C4-2B (cell line): ENCODE results near the gene FAF1.

Experiments
- H3K27ac ChIP-seq: fragments of 450-650 bp; 2 replicates; pipeline ENCODE4 v1.5.1; 2017
- ZFX ChIP-seq: fragments of 450-650 bp; IDR thresholded peaks from 2 replicates; pipeline ENCODE4 v1.6.1; 2017
- TF ChIP-seq, protein P1 (sequence below): fragments of 450-650 bp; conservative IDR thresholded peaks from 2 replicates; pipeline ENCODE4 v1.5.1; 2017; ENCODE audit warnings: mild to moderate bottlenecking

The FAF1 gene

DNA sequence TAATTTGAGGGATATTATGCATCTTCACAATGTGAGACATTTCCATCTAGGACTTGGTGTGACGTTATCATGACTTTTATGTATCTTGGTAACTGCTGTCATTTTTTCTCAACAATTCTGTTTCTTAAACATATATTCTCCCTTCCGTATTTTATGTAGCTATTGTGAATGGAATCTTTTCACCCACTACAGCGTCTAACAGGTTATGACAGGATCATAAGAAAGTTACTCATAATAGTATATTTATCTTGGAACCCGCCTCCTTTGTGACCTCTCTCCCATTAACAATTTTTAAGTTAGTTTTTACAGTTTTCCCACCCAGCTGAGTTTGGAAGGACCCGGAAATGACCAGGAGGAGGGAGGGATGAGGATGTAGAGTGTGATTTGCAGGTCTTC is 530.1 kb downstream of the FAF1 start:
- H3K27ac ChIP-seq: no peak overlapping the region
- TF ChIP-seq, protein P1, sequence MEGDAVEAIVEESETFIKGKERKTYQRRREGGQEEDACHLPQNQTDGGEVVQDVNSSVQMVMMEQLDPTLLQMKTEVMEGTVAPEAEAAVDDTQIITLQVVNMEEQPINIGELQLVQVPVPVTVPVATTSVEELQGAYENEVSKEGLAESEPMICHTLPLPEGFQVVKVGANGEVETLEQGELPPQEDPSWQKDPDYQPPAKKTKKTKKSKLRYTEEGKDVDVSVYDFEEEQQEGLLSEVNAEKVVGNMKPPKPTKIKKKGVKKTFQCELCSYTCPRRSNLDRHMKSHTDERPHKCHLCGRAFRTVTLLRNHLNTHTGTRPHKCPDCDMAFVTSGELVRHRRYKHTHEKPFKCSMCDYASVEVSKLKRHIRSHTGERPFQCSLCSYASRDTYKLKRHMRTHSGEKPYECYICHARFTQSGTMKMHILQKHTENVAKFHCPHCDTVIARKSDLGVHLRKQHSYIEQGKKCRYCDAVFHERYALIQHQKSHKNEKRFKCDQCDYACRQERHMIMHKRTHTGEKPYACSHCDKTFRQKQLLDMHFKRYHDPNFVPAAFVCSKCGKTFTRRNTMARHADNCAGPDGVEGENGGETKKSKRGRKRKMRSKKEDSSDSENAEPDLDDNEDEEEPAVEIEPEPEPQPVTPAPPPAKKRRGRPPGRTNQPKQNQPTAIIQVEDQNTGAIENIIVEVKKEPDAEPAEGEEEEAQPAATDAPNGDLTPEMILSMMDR: no peak
- TF ChIP-seq ZFX: no peak

DNA sequence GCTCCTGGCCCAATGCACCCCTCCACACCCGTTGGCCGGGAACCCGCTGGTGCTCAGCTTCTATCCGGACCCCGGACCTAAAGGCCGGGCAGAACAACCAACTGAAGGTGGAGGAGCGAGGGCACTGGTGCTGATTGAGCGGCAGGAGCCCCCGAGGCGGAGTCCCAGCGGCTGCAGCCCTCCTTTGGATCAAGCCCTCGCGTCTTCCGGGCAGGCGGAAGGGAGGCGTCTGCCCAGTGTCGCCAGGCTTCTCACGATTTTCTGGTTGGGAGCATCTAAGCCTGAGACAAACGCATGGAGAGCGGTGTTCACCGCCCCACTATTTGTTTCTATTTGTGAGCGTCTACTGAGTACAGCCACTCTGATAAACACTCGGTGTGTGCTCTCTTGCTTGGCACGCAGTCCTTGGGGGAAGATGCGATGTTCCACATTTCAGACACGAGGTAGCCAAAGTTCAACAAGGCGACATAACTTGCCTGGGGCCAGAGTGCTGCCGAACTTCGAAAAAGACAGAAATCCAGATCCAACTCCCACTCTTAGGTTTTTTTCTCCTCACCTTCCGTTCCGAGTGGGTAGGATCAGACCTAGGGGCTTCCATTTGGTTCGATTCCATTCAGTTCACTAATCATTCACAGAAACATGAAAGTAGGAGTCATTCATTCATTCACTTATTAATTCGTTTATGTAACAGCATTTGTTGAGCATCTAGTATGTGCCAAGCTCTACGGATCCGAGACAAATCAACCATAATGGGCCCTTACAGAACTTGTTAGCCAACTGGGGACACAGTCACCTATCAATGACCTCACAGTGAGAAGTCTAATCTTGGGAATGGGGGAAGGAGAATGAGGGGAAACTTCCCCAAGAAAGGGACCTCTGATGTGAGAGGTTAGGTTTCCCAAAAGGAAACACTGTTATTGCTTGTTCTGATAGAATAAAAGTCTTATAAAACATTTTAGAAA is 532.0 kb downstream of the FAF1 start:
- TF ChIP-seq, protein P1: no peak
- no peak for TF ChIP-seq ZFX
- no peak overlapping the region for H3K27ac ChIP-seq

DNA sequence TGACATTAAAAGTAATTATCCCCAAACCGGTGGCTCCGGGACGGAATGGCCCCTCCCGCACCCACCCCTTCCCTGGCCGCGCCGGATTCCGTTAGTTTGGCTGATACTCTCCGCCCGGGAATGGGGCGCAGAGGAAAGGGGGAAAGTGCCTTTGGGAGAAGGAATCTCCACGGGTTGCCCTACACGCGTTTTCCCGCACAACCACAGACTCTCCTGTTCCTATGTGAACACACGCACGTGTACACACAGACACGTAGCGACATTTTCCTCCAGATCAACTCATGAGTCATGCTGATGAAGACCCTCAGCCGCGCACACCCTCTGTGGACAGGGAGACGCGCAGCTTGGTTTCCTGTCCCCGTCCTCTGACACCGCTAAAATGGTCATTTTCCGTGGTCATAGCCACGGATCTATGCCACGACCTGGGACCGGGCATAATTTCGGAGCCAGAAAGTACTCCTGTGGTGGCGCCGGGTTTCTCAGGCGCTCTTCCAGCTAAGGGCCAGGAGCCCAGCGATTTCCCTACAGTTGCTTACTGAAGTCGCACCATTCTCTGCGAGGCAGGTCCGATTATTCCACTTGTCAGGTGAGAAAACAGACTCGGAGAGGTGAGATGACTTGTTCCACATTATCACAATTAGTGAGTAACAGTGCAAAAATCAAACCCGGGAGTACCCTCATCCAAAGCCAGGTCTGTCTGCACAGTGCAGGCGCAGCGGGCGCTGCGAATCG is 532.8 kb downstream of the FAF1 start:
- TF ChIP-seq, protein P1: no peak
- no peak for TF ChIP-seq ZFX
- no peak overlapping the region for H3K27ac ChIP-seq

DNA sequence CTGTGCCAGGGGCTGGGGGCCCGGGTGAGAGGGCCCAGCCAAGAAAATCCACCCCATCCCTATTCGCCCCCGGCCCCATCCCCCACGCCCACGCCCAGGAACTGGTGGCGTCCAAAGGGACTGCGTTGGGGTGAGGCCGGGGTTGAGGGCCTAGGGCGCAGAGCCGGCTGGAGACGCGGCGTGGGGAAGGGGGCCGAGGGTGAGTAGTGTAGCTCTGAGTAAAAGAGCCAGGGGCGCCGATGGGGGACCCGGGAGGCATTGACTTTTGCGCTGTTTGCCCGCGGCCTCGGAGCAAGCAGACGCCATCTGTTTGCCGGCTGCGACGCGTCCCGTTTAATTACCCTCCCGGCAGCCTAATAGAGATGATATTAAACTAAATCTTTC is 533.4 kb downstream of the FAF1 start:
- no peak overlapping the region for H3K27ac ChIP-seq
- TF ChIP-seq, protein P1: no peak
- no peak for TF ChIP-seq ZFX

DNA sequence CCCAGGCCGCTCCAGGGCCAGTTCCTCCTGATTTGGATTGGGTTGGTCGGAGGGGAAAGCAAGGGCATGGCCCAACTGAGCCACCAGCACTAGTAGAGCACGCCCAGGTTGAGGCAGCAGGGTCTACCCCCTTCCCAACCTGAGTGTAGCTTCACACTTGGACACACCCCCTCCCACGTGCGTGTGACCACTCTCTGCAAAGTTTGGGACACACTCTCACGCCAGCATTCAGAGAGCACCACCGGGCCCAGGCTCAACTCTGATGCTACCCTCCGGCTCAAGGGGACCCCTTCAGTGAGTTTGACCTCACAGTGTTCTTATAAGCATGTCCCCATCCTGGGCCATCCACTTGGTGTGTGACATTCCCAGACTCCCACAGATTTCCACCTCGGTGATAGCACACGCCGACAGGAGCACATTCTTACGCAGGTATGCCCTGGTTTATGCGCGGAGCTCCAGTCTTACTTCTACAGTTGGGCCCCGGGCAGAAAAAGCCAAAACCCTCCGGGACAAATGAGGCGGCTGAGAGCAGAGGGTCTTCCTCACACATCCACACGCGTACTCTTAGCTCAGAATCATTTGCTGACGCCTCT is 533.9 kb downstream of the FAF1 start:
- H3K27ac ChIP-seq: no peak overlapping the region
- TF ChIP-seq, protein P1: no peak
- no peak for TF ChIP-seq ZFX

DNA sequence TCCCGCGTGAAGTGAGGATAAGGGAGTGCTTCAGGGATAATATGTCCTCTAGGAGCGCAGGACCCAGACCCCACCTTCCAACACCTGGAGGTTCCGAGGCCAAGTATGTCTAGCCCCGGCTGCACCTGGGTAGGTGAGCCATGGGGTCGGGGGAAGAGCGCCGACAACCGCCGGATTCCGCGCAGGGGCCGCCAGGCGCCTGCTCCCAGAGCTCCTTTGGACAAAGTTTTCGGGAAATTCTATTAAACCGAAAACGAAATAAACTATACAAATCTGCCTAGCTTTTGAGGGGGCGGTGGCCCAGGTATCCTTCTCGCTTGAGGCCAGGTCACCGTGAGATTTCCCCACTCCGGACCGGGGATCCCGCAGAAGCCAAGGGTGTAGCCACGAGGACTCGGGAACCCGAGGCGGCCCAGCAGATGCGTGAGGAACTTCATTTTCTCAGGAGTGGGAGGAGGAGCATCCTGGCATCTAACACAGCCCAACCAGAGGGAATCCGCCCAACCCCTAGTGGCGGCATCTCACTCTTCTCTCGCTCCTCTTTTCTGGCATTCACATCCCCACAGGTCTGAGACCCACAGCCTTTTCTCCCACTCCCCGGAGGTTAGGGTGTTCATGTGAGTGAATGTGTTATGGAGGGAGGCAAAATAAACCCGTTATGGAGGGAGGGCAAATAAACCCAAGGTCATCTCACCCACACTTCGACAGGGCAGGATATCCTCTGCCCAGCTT is 534.5 kb downstream of the FAF1 start:
- no peak overlapping the region for H3K27ac ChIP-seq
- TF ChIP-seq, protein P1: no peak
- TF ChIP-seq ZFX: no peak
